ENCODE measurements around the gene FAM222A.

Gene FAM222A

DNA sequence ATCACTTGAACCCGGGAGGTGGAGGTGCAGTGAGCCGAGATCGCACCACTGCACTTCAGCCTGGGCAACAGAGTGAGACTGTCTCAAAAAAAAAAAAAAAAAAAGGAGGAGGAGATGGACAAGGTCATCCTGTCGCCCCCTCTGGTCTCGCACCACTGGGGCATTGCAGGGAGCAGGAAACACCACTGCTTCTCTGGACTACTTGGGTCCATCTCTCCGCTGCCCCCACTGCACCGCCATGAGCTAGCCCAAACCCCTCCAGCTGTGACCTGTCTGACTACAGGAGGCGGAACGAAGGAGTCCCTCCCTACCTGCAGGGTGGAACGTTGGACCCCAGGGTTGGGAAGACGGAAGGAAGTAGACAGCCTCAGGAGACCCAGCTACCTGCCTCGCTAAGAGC is 18.2 kb upstream of the FAM222A start:
- Histone ChIP-seq H3K9ac (ENCODE audit: low read depth, low read length) (no peak overlapping the region), H3K27me3 (ENCODE audit: control insufficient read depth, insufficient read depth, low read length) (peaks cover 35% of the 10 kb centered on the region), H3K4me1 (ENCODE audit: control insufficient read depth, insufficient read depth, low read length) (no peaks in the 10 kb centered on the region), H3K4me3 (ENCODE audit: low read length) (no peak overlapping the region), H3K9me3 (replicated peaks; ENCODE audit: low read length) (no peaks in the 10 kb centered on the region), H3K4me2 (ENCODE audit: low read length) (no peak overlapping the region), H3K36me3 (ENCODE audit: insufficient read depth, low read length) (no peaks in the 10 kb centered on the region)

DNA sequence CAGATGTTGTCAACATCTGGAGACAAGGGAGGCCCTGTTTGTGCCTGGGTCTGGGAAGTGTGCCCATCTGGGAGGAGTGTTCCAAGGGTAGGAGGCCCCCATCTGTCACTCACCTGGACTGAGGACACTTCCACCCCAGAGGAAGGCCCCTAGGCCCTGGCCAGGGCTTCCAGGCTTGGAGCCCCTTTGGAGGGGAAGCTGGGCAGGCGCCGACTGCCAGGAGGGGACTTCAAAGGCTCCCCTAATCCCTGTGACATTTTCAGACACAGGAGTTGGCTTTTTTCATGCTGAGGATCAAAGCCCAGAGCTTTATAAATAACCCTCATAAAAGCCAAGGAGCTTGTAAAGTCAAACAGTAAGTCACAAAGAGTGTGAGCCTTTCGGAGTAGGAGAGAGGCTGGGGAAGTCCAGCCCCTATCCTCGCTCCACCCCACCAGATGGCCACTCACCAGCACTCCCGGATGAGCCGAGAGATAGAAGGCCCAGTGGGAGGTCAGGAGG is 17.6 kb upstream of the FAM222A start:
- Histone ChIP-seq H3K4me3 (ENCODE audit: low read length) (no peak overlapping the region), H3K9ac (ENCODE audit: low read depth, low read length) (no peak overlapping the region), H3K9me3 (replicated peaks; ENCODE audit: low read length) (no peaks in the 10 kb centered on the region), H3K4me2 (ENCODE audit: low read length) (no peak overlapping the region), H3K27me3 (ENCODE audit: control insufficient read depth, insufficient read depth, low read length) (peaks cover 41% of the 10 kb centered on the region), H3K36me3 (ENCODE audit: insufficient read depth, low read length) (no peaks in the 10 kb centered on the region), H3K4me1 (ENCODE audit: control insufficient read depth, insufficient read depth, low read length) (no peaks in the 10 kb centered on the region)

DNA sequence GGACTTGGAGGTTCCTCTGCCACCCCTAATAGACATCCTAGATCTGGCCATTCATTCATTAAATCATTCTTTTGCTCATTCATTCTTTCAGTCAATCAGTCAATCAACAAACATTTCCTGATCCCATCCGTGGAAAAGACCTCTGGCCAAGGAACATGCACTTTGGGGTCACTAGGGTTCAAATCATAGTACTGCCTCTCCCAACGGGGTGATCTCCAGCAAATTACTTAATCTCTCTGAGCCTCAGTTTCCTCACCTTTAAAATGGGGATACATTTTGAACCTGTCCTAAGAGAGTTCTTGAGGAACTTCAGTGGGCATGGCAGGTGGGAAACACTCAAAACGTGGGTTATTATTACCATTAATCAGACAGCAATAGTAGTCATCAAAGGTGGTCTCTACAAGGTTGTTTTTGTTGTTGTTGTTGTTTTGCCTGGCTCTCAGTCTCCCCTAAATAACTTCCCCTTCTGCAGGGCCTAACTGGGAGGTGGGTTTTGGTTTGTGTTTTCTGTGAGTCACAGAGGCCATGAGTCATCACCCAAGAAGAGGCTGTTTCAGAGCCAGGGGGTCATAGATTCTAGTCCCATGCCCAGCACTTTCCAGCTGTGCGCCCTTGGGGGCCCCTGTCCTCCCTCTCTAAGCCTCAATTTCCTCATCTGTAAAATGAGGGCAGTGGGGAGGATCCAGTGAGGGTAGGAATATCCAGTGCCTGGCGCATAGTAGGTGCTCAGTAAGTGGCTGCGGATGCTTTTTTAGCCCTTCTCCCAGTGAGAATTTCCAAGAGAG is 16.9 kb upstream of the FAM222A start:
- H3K4me3 ChIP-seq (ENCODE audit: low read length) = no peak overlapping the region
- no peak overlapping the region for H3K9ac ChIP-seq (ENCODE audit: low read depth, low read length)
- no peaks in the 10 kb centered on the region for H3K4me1 ChIP-seq (ENCODE audit: control insufficient read depth, insufficient read depth, low read length)
- H3K9me3 ChIP-seq (replicated peaks; ENCODE audit: low read length) = no peaks in the 10 kb centered on the region
- peaks cover 46% of the 10 kb centered on the region for H3K27me3 ChIP-seq (ENCODE audit: control insufficient read depth, insufficient read depth, low read length)
- H3K4me2 ChIP-seq (ENCODE audit: low read length) = no peak overlapping the region
- H3K36me3 ChIP-seq (ENCODE audit: insufficient read depth, low read length) = no peaks in the 10 kb centered on the region

DNA sequence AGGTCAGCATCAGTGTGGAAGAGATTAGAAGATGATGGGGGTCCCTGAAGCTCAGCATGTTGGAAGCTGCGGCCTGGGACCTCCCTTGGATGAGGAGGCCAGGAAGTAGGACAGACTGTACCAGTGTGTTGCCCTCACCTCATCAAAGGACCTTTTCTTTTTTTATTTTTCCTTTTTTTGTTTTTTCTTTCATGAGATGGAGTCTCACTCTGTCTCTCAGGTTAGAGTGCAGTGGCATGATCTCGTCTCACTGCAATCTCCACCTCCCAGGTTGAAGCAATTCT is 16.4 kb upstream of the FAM222A start:
- Histone ChIP-seq H3K4me2 (ENCODE audit: low read length) (no peak overlapping the region), H3K9me3 (replicated peaks; ENCODE audit: low read length) (no peaks in the 10 kb centered on the region), H3K4me3 (ENCODE audit: low read length) (no peak overlapping the region), H3K27me3 (ENCODE audit: control insufficient read depth, insufficient read depth, low read length) (peaks cover 46% of the 10 kb centered on the region), H3K36me3 (ENCODE audit: insufficient read depth, low read length) (no peaks in the 10 kb centered on the region), H3K9ac (ENCODE audit: low read depth, low read length) (no peak overlapping the region), H3K4me1 (ENCODE audit: control insufficient read depth, insufficient read depth, low read length) (no peaks in the 10 kb centered on the region)

DNA sequence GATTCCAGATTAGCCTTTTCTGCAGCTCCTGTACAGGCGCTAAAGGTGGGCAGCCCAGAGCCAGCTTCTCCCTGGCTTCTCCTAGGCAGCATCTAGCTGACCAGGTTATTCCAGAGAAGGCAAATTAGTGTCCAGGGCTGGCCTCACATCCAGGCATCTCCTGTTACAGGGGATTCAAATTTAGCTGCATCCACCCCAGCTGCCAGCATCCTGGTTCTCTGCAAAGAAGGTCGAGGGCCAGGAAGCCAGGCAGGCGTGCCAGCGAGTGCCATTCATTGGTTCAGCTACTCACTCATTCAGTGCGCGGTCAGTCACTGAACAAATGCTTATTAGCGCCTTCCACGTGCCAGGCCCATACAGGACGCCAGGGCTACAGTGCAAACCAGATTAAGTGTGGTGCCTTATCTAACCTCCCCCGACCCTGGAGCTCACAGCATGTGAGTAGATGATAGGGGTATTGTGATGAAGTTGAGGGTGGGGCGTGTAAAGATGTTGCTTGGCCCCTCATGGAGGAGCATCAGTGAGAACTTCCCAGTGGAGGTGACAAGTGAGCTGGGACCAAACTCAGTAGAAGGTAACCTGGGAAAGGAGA is 15.7 kb upstream of the FAM222A start:
- Histone ChIP-seq H3K36me3 (ENCODE audit: insufficient read depth, low read length) (no peaks in the 10 kb centered on the region), H3K9me3 (replicated peaks; ENCODE audit: low read length) (no peaks in the 10 kb centered on the region), H3K9ac (ENCODE audit: low read depth, low read length) (no peak overlapping the region), H3K4me1 (ENCODE audit: control insufficient read depth, insufficient read depth, low read length) (no peaks in the 10 kb centered on the region), H3K4me3 (ENCODE audit: low read length) (no peak overlapping the region), H3K4me2 (ENCODE audit: low read length) (no peak overlapping the region), H3K27me3 (ENCODE audit: control insufficient read depth, insufficient read depth, low read length) (peaks cover 43% of the 10 kb centered on the region)

DNA sequence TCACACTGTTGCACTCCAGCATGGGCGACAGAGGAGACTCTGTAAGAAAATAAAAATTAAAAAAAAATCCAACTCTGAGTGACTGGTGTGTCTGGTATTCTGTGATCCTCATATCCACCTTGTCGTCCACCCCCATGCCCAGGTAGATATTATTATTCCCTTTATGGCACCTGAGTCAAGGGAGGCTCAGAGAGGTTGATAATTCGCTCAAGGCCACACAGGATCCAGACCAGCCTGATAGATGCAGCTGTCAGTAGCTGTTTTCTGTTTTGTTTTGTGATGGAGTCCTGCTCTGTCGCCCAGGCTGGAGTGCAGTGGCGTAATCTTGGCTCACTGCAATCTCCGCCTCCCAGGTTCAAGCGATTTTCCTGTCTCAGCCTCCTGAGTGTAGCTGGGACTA is 14.8 kb upstream of the FAM222A start:
- no peak overlapping the region for H3K4me2 ChIP-seq (ENCODE audit: low read length)
- no peaks in the 10 kb centered on the region for H3K9me3 ChIP-seq (replicated peaks; ENCODE audit: low read length)
- no peak overlapping the region for H3K4me3 ChIP-seq (ENCODE audit: low read length)
- no peaks in the 10 kb centered on the region for H3K4me1 ChIP-seq (ENCODE audit: control insufficient read depth, insufficient read depth, low read length)
- peaks cover 37% of the 10 kb centered on the region for H3K27me3 ChIP-seq (ENCODE audit: control insufficient read depth, insufficient read depth, low read length)
- no peak overlapping the region for H3K9ac ChIP-seq (ENCODE audit: low read depth, low read length)
- H3K36me3 ChIP-seq (ENCODE audit: insufficient read depth, low read length) = no peaks in the 10 kb centered on the region

DNA sequence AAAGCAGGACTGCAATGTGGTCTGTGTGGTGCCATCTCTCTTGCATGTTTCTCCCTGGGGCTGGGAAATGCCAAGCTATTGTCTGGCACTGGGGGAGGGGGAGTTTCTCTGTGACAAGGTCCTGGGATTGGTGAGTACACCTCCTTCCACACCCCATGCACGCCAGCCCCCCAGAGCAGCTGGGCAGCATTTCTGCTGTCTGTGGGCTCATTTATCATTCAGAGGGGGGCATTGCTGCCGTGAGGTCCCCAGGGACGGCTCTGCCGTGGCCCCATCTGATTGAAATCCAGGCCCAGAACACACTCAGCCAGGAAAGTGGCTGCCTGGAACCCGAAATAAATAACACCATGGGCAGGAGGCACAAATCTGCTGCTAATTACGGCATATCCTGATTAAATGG is 12.6 kb upstream of the FAM222A start:
- Histone ChIP-seq H3K4me1 (ENCODE audit: control insufficient read depth, insufficient read depth, low read length) (no peaks in the 10 kb centered on the region), H3K9ac (ENCODE audit: low read depth, low read length) (no peak overlapping the region), H3K9me3 (replicated peaks; ENCODE audit: low read length) (no peaks in the 10 kb centered on the region), H3K36me3 (ENCODE audit: insufficient read depth, low read length) (no peaks in the 10 kb centered on the region), H3K4me2 (ENCODE audit: low read length) (no peak overlapping the region), H3K27me3 (ENCODE audit: control insufficient read depth, insufficient read depth, low read length) (peaks cover 36% of the 10 kb centered on the region), H3K4me3 (ENCODE audit: low read length) (no peak overlapping the region)

DNA sequence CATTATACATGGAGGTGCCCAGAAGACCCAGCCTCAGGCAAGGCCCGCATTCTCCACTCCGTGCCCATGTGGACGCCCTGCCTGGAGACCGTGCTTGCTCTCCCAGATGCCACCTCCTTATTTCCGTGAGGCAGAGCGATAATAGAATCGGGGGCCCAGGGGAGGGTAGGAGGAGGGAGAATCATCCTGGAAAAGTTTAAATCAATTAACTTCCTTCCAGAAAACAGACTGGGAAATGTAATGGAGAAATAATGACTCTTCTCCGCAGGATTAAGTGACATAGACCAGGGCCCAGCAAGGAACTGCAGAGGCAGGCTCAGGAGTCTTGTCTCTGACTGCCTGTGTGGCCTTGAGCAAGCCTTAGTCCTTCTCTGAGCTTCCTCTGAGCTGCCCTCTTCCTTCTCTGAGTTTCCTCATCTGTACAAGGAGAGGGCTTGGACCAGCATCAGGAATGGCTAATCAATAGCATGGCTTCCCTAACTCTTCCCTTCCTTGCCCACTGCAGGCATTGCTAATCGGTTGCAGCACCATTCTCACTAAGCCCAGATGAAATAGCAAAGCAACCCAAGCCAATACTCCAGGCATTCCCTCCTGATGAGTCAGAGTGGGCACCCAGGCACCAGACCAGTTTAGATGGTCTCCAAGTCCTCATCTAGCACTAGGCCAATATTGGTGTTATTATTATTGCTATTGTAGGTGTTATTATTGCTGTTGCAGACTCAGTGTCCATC is 11.3 kb upstream of the FAM222A start:
- H3K4me2 ChIP-seq (ENCODE audit: low read length) = no peak overlapping the region
- no peaks in the 10 kb centered on the region for H3K36me3 ChIP-seq (ENCODE audit: insufficient read depth, low read length)
- H3K9me3 ChIP-seq (replicated peaks; ENCODE audit: low read length) = no peaks in the 10 kb centered on the region
- peaks cover 45% of the 10 kb centered on the region for H3K27me3 ChIP-seq (ENCODE audit: control insufficient read depth, insufficient read depth, low read length)
- no peaks in the 10 kb centered on the region for H3K4me1 ChIP-seq (ENCODE audit: control insufficient read depth, insufficient read depth, low read length)
- H3K4me3 ChIP-seq (ENCODE audit: low read length) = no peak overlapping the region
- H3K9ac ChIP-seq (ENCODE audit: low read depth, low read length) = no peak overlapping the region

DNA sequence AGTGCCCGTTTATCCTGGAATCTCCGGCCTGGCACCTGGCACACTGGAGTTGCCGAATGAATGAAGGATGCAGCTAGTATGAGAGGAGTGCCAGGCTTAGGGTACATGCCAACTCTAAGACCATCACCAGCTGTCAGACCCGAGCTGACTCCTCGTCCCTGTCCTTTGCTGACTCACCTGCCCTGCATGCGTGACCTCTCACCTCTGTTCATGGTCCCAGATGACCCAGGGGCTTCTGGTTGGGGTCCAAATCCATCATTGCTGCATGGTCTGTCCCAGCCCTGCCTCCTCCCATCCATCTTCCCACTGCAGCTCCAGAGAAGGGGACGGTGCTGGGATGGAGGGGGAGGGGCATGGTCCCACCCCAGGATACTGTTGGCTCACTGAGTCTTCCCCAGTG is 9.9 kb upstream of the FAM222A start:
- Histone ChIP-seq H3K9ac (ENCODE audit: low read depth, low read length) (no peak overlapping the region), H3K4me3 (ENCODE audit: low read length) (no peak overlapping the region), H3K4me2 (ENCODE audit: low read length) (no peak overlapping the region), H3K27me3 (ENCODE audit: control insufficient read depth, insufficient read depth, low read length) (peaks cover 39% of the 10 kb centered on the region), H3K36me3 (ENCODE audit: insufficient read depth, low read length) (no peaks in the 10 kb centered on the region), H3K4me1 (ENCODE audit: control insufficient read depth, insufficient read depth, low read length) (no peaks in the 10 kb centered on the region), H3K9me3 (replicated peaks; ENCODE audit: low read length) (no peaks in the 10 kb centered on the region)

DNA sequence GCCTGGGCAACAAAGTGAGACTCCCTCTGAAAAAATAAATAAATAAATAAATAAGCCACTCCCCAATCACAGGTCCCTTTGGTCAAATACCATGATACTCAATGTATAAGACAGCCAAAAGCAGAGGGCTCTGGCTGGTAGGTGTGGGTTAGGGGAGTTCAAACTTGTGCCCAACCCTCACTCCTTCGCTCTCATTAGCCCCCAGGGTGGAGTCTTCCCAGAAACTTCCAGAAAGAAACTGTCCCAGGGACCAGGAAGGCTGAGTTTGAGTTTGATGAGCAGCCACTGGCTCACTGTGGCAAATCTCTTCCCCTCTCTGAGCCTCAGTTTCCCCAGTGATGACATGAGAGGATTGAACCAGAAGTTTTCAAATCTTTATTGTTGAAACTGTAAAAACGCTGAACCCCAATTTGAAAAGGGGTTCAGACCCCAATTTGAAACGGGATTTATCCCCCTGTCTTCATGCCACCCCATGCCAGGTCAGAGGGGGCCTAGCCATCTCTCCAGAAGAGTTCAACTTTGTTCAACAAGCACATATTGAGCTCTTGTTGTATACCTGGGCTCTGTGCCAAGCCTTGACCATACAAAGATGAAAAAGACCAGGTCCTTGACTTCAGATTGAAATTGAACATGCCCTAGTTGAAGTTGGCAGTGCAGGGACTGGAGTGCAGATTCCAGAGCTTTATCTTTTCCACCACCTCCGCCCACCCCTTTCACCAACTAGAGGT is 9.1 kb upstream of the FAM222A start:
- no peak overlapping the region for H3K9ac ChIP-seq (ENCODE audit: low read depth, low read length)
- H3K9me3 ChIP-seq (replicated peaks; ENCODE audit: low read length) = no peaks in the 10 kb centered on the region

DNA sequence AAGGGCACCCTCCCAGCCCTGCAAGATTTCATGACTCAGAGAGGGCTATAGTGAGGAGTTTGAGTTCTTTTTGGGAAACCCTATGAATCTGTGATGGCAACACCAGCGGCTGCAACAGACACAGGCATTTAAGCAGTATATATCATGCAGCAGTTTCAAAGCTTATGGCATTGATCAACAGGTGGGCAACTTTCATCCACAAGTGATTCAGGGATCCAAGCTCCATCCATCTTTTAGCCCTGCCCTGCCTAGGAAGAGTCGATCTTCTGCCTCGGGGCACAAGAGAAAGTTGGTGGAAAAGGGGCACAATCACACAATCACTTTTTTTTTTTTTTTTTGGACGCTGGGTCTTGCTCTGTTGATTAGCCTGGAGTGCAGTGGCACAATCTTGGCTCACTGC is 8.3 kb upstream of the FAM222A start:
- no peaks in the 10 kb centered on the region for H3K36me3 ChIP-seq (ENCODE audit: insufficient read depth, low read length)
- no peaks in the 10 kb centered on the region for H3K9me3 ChIP-seq (replicated peaks; ENCODE audit: low read length)
- no peak overlapping the region for H3K4me2 ChIP-seq (ENCODE audit: low read length)
- H3K27me3 ChIP-seq (ENCODE audit: control insufficient read depth, insufficient read depth, low read length) = peaks cover 35% of the 10 kb centered on the region
- H3K4me1 ChIP-seq (ENCODE audit: control insufficient read depth, insufficient read depth, low read length) = no peaks in the 10 kb centered on the region
- no peak overlapping the region for H3K9ac ChIP-seq (ENCODE audit: low read depth, low read length)
- H3K4me3 ChIP-seq (ENCODE audit: low read length) = no peak overlapping the region

More for the DNA sequence above, 9.1 kb upstream of the FAM222A start:
- H3K36me3 ChIP-seq (ENCODE audit: insufficient read depth, low read length) = no peaks in the 10 kb centered on the region
- no peak overlapping the region for H3K4me3 ChIP-seq (ENCODE audit: low read length)
- H3K4me1 ChIP-seq (ENCODE audit: control insufficient read depth, insufficient read depth, low read length) = no peaks in the 10 kb centered on the region
- no peak overlapping the region for H3K4me2 ChIP-seq (ENCODE audit: low read length)
- H3K27me3 ChIP-seq (ENCODE audit: control insufficient read depth, insufficient read depth, low read length) = peaks cover 37% of the 10 kb centered on the region
